Transverse colon (tissue), 4 donors: Measurements from ENCODE around the gene TPRKB. TPM values are rescaled to one million over a fixed set of nuclear protein-coding genes. Genes with fewer than 3 reads are reported as not detected.

Experiments
- DNase-seq: peaks from one replicate; pipeline ENCODE4 v3.0.0-alpha.2; 2019
- H3K27ac ChIP-seq, 4 donors: fragments of 200-600 bp; sonication (generic); 2 replicates each; pipeline ENCODE4 v1.5.1; 2016 to 2018; ENCODE audit warnings: inconsistent platforms in 4 of 4
- H3K27me3 ChIP-seq: fragments of 200-600 bp; sonication (generic); 2 replicates; pipeline ENCODE4 v1.5.1; 2017; ENCODE audit warnings: inconsistent platforms
- H3K36me3 ChIP-seq, 4 donors: fragments of 200-600 bp; sonication (generic); 2 replicates each; pipeline ENCODE4 v1.5.1; 2017 to 2019; ENCODE audit warnings: inconsistent platforms in 4 of 4
- H3K4me1 ChIP-seq, 4 donors: fragments of 200-600 bp; sonication (generic); 2 replicates each; pipeline ENCODE4 v1.5.1; 2017 to 2020; ENCODE audit warnings: inconsistent platforms in 4 of 4
- H3K4me3 ChIP-seq, 4 donors: fragments of 200-600 bp; sonication (generic); 1 replicate in 1 of 4; 2 replicates in 3 of 4; pipeline versions ENCODE4 v1.5.1 to v1.6.1; 2017 to 2019; ENCODE audit warnings: inconsistent platforms in 4 of 4
- H3K9me3 ChIP-seq, 2 donors: fragments of 200-600 bp; sonication (generic); 2 replicates each; pipeline ENCODE4 v1.5.1; 2017 to 2019; ENCODE audit warnings: inconsistent platforms in 2 of 2
- EP300 ChIP-seq: sonication (generic); formaldehyde crosslinking; IDR thresholded peaks from one replicate; pipeline ENCODE4 v1.6.1; 2017; ENCODE audit warnings: antibody characterized with exemption, low read depth
- POLR2A ChIP-seq: fragments of 450-650 bp; IDR thresholded peaks from one replicate; pipeline ENCODE4 v1.6.1; 2016; ENCODE audit warnings: antibody characterized with exemption, mild to moderate bottlenecking, moderate library complexity
- POLR2AphosphoS5 ChIP-seq, 3 donors: sonication (generic); formaldehyde crosslinking; IDR thresholded peaks; one replicate each; pipeline ENCODE4 v1.6.1; 2016; ENCODE audit warnings: antibody characterized with exemption in 3 of 3
- WGBS, 2 donors: methylation state at CpG; one replicate each; pipeline ENCODE4 v1.1.5; 2018; ENCODE audit warnings: low coverage in 1 of 2; 5-methylcytosine and 5-hydroxymethylcytosine counted together
- in situ Hi-C, 4 donors: fragments of 200-750 bp; cut with MboI; loops; one replicate each; pipeline versions ENCODE4 v1.15.0 to v1.15.1; 2017; ENCODE audit warnings: low sequenced_read_pairs in 3 of 4, low pct_ligation_motif_present in 1 of 4, low pct_unique_long_range_greater_than_20kb in 1 of 4
- intact Hi-C: fragments of 100-400 bp; cut with DNase I; formaldehyde crosslinking; loops from one replicate; pipeline ENCODE4 v1.15.1; 2023; ENCODE audit warnings: low total_unique reads
- total RNA-seq, 4 donors: library from RNA; depleted of rRNA; stranded (reverse); fragments of >200 nt; gene quantifications; one replicate each; pipeline ENCODE4 v1.1.0, GENCODE V29; 2016
- TF ChIP-seq, protein P1 (sequence below), 5 experiments: fragments of 200-600 bp in 3 of 5; fragments of 450-650 bp in 2 of 5; sonication (generic) in 3 of 5; IDR thresholded peaks; 1 replicate in 2 of 5; 2 replicates in 3 of 5; pipeline ENCODE4 v1.5.1; 2016 to 2017; ENCODE audit warnings: antibody characterized with exemption in 5 of 5, inconsistent platforms in 3 of 5, mild to moderate bottlenecking in 2 of 5, moderate library complexity in 1 of 5

TPRKB gene
- total RNA-seq, 4 donors from 2014 or later, result 10.5 to 76.2 (median 36.5) TPM

DNA sequence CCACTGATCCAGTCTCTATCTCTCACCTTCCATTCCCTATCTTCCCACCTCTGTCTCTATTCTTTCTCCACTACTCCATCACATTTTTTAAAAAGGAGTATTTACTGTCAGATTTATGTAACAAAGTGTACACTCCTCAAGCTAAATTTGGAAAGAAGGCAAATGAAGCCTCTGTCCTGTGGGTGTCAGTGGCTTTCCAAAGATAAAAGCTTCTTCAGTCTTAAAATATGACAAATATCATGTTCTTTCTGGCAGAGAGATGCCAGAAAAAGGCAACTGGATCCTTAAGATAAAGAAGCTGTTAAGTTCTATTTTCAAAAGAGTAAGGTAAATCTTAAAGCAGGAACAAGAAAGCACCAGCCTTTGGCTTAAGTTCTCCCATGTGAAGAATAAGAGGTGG, 35.7 kb upstream of the TPRKB start:
- Histone ChIP-seq H3K9me3 (no peaks in the 10 kb centered on the region), H3K27ac (no peak overlapping the region), H3K27me3 (no peaks in the 10 kb centered on the region), H3K4me3 (no peak overlapping the region), H3K36me3 (peaks cover 0 to 71% (median 28%) of the 10 kb centered on the region in 4 donors), H3K4me1 (peaks cover 0 to 4% (median 0%) of the 10 kb centered on the region in 4 donors)
- in situ Hi-C loops (no loop called here), intact Hi-C loops (no loop called here)
- TF ChIP-seq EP300, result no peak
- TF ChIP-seq, protein P1, sequence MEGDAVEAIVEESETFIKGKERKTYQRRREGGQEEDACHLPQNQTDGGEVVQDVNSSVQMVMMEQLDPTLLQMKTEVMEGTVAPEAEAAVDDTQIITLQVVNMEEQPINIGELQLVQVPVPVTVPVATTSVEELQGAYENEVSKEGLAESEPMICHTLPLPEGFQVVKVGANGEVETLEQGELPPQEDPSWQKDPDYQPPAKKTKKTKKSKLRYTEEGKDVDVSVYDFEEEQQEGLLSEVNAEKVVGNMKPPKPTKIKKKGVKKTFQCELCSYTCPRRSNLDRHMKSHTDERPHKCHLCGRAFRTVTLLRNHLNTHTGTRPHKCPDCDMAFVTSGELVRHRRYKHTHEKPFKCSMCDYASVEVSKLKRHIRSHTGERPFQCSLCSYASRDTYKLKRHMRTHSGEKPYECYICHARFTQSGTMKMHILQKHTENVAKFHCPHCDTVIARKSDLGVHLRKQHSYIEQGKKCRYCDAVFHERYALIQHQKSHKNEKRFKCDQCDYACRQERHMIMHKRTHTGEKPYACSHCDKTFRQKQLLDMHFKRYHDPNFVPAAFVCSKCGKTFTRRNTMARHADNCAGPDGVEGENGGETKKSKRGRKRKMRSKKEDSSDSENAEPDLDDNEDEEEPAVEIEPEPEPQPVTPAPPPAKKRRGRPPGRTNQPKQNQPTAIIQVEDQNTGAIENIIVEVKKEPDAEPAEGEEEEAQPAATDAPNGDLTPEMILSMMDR (IDR thresholded peaks at IDR 0.05), result no peak
- no peak for TF ChIP-seq POLR2A
- TF ChIP-seq POLR2AphosphoS5 (IDR thresholded peaks at IDR 0.05), result no peak
- DNase-seq, result no peak

DNA sequence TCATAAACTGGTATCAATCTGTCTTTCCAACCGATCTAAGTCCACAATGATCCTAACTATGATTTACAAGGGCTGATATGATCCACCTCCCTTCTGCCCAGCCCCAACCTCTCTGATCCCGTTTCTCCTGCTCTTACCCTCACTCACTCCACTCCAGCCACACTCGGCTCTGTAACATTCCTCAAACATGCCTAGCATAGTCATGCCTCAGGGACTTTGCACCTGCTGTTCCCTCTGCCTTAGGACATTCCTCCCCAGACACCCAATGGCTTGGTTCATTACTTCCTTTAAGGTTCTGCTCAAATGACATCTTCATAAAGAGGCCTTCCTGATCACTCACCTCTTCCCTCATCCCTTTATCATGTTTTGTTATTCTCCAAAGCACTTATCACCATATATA, 33.6 kb upstream of the TPRKB start:
- H3K4me3 ChIP-seq, result no peak overlapping the region
- intact Hi-C loops (no loop called here), in situ Hi-C loops (no loop called here)
- DNase-seq, result no peak
- H3K9me3 ChIP-seq, result no peaks in the 10 kb centered on the region
- H3K4me1 ChIP-seq, result no peaks in the 10 kb centered on the region
- H3K27ac ChIP-seq, result no peak overlapping the region
- TF ChIP-seq POLR2AphosphoS5 (IDR thresholded peaks at IDR 0.05) (no peak), EP300 (no peak), POLR2A (no peak)
- TF ChIP-seq, protein P1 (IDR thresholded peaks at IDR 0.05), result no peak
- H3K36me3 ChIP-seq, result peaks cover 0 to 73% (median 29%) of the 10 kb centered on the region in 4 donors
- no peaks in the 10 kb centered on the region for H3K27me3 ChIP-seq
- 93 to 97% methylated on average over 3 of the region's 3 CpGs for WGBS, 2 donors

DNA sequence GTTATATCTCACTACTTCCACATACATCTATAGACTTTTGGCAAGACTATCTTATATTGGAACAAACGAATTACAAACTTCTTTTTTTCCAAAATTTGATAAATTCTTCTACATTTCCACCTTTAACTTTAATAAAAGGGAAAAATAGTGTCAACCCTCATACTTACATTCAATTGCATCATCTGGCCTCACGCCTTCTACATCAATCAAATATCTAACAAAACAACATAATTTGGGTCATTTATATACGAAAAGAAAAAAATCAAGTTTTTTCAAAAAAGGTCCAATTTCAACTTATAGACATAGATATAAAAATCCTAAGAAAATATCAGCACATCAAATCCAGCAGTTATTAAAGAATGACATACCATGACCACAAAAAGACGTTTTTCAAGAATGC, 29.8 kb upstream of the TPRKB start:
- intact Hi-C loops, result no loop called here
- no peaks in the 10 kb centered on the region for H3K27me3 ChIP-seq
- no peak overlapping the region for H3K4me3 ChIP-seq
- TF ChIP-seq EP300, result no peak
- TF ChIP-seq POLR2A, result no peak
- TF ChIP-seq POLR2AphosphoS5 (IDR thresholded peaks at IDR 0.05), result no peak
- TF ChIP-seq, protein P1 (IDR thresholded peaks at IDR 0.05), result no peak
- peaks cover 0 to 68% (median 25%) of the 10 kb centered on the region in 4 donors for H3K36me3 ChIP-seq
- no peak for DNase-seq
- WGBS, 2 donors, result 92 to 96% methylated on average over 4 of the region's 4 CpGs
- no peak overlapping the region for H3K27ac ChIP-seq
- no peaks in the 10 kb centered on the region for H3K9me3 ChIP-seq
- in situ Hi-C loops, result no loop called here
- no peaks in the 10 kb centered on the region for H3K4me1 ChIP-seq

DNA sequence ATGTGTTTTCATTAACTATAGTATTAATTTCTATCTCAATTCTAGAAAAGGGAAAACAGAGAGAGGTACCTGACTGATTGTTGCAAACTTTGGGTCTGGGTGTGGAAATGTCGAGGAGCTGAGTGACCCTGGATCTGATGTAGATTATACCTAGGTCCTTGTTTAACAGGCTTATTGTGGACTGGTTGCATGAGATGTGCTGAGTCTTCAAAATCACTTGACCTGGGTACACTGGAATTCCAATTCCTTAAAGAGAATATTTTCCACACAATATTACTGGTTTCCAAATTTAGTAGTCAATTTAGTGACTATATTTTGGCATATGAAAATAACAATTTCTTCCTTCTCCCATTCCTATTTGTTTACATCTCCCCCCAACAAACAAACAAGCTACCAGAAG, 29.2 kb upstream of the TPRKB start:
- no peak for DNase-seq
- Histone ChIP-seq H3K27ac (no peak overlapping the region), H3K36me3 (peaks cover 0 to 74% (median 25%) of the 10 kb centered on the region in 4 donors), H3K4me3 (no peak overlapping the region), H3K4me1 (no peaks in the 10 kb centered on the region), H3K27me3 (no peaks in the 10 kb centered on the region), H3K9me3 (no peaks in the 10 kb centered on the region)
- WGBS, 2 donors, result 100% methylated on average over 1 of the region's 1 CpG; no CpG with 5 or more reads in 1 of the 2 donors
- in situ Hi-C loops (no loop called here), intact Hi-C loops (no loop called here)
- TF ChIP-seq, protein P1 (IDR thresholded peaks at IDR 0.05), result no peak
- no peak for TF ChIP-seq POLR2AphosphoS5 (IDR thresholded peaks at IDR 0.05)
- no peak for TF ChIP-seq POLR2A
- no peak for TF ChIP-seq EP300
